Small intestine (tissue), 7 donors: ENCODE measurements around the gene CTSA. TPM values are rescaled to one million over a fixed set of nuclear protein-coding genes. Genes with fewer than 3 reads are reported as not detected.

Source experiments
- DNase-seq, 2 donors: peaks; one replicate each; pipeline versions ENCODE4 v3.0.0 to v3.0.0-alpha.2; 2013
- FAIRE-seq: peaks from 2 replicates; lab custom pipeline; 2012; peaks lifted over from hg19 to GRCh38; lab: Jason Lieb, UNC
- H3K27ac ChIP-seq, 3 donors: one replicate each; pipeline ENCODE4 v1.5.1; 2013; ENCODE audit warnings: low read length in 2 of 3, mild to moderate bottlenecking in 2 of 3, control low read depth in 1 of 3, inconsistent platforms in 1 of 3, low read depth in 1 of 3, moderate library complexity in 1 of 3
- H3K27me3 ChIP-seq, 3 donors: one replicate each; pipeline ENCODE4 v1.6.1; 2013; ENCODE audit warnings: low read length in 3 of 3, inconsistent platforms in 1 of 3; ENCODE audit not compliant: control insufficient read depth in 3 of 3, insufficient read depth in 3 of 3
- H3K36me3 ChIP-seq, 3 donors: one replicate each; pipeline ENCODE4 v1.6.1; 2013; ENCODE audit warnings: low read length in 3 of 3, inconsistent platforms in 1 of 3, low read depth in 1 of 3, mild to moderate bottlenecking in 1 of 3, moderate library complexity in 1 of 3; ENCODE audit not compliant: control insufficient read depth in 3 of 3, insufficient read depth in 2 of 3
- H3K4me1 ChIP-seq, 3 donors: one replicate each; pipeline ENCODE4 v1.6.1; 2013; ENCODE audit warnings: low read length in 2 of 3, inconsistent platforms in 1 of 3, low read depth in 1 of 3, mild to moderate bottlenecking in 1 of 3, moderate library complexity in 1 of 3; ENCODE audit not compliant: control insufficient read depth in 3 of 3, insufficient read depth in 2 of 3
- H3K4me3 ChIP-seq, 3 donors: one replicate each; pipeline ENCODE4 v1.5.1; 2013; ENCODE audit warnings: low read length in 3 of 3, control low read depth in 1 of 3, inconsistent platforms in 1 of 3, low read depth in 1 of 3, mild to moderate bottlenecking in 1 of 3, moderate library complexity in 1 of 3
- H3K9me3 ChIP-seq, 2 donors: one replicate each; pipeline ENCODE4 v1.6.1; 2013; ENCODE audit warnings: low read depth in 1 of 2, low read length in 1 of 2; ENCODE audit not compliant: control insufficient read depth in 2 of 2, insufficient read depth in 1 of 2
- WGBS, 3 donors: extraction: QIAGEN DNeasy Blood & Tissue Kit; methylation state at CpG; one replicate each; pipeline ENCODE4 v1.1.7; 2013; 5-methylcytosine and 5-hydroxymethylcytosine counted together
- polyA plus RNA-seq, 4 donors: library from polyadenylated mRNA; stranded (reverse) in 3 of 4; unstranded in 1 of 4; fragments of 200-250 nt in 3 of 4; fragments of 120-200 nt in 1 of 4; gene quantifications; one replicate each; pipeline versions ENCODE4 v1.2.1 to v1.2.3, GENCODE V29; 2013
- donor health status: healthy with polysubstance abuse.
- donor health status: control.
- donor health status: control.
- donor health status: Bipolar disorder and iron deficiency.
- donor health status: healthy.

The CTSA gene
- polyA plus RNA-seq, 4 donors: 78.9 to 1,454 (median 115) TPM

GRCh38 chr20:45902199-45902701 lies 11.1 kb downstream of the CTSA start:
- no peak for FAIRE-seq
- peaks cover 3 to 54% (median 5%) of the 10 kb centered on the region in 3 donors for H3K36me3 ChIP-seq
- DNase-seq: no peak
- H3K27ac ChIP-seq: no peak overlapping the region
- 87 to 90% (median 88%) methylated on average over 14 of the region's 14 CpGs for WGBS, 3 donors
- no peaks in the 10 kb centered on the region for H3K9me3 ChIP-seq
- no peaks in the 10 kb centered on the region for H3K4me1 ChIP-seq
- no peak overlapping the region for H3K4me3 ChIP-seq
- H3K27me3 ChIP-seq: no peaks in the 10 kb centered on the region

GRCh38 chr20:45904583-45905504 lies 13.7 kb downstream of the CTSA start:
- H3K4me1 ChIP-seq: no peaks in the 10 kb centered on the region
- no peak for DNase-seq
- H3K27ac ChIP-seq: no peak overlapping the region
- no peak for FAIRE-seq
- no peaks in the 10 kb centered on the region for H3K9me3 ChIP-seq
- H3K4me3 ChIP-seq: no peak overlapping the region
- WGBS, 3 donors: 71 to 77% (median 73%) methylated on average over 16 of the region's 16 CpGs
- no peaks in the 10 kb centered on the region for H3K27me3 ChIP-seq
- H3K36me3 ChIP-seq: peaks cover 0 to 35% (median 5%) of the 10 kb centered on the region in 3 donors

DNA sequence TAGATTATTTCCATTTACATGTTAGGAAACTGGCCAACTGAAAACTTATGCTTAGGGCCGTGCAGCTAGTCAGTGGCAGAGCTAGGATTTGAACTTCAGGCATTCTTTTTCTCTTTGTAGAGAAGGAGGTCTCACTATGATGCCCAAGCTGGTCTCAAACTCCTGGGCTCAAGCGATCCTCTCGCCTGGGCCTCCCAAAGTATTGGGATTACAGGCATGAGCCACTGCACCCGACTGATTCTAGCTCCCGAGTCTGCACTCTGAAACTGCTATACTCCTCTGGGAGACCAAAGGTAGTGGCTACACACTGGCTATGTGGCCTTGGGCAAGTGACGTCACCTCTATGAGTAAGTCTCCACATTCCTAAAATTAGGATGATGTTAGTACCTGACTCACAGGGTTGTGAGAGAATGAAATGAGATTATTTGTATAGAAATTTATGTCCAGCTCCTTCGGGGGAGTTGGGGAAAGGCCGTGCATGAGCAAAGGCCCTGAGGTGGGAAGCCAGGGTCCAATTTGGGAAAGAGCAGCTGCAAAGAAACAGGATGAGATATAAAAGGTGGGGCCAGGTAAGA lies 14.5 kb downstream of the CTSA start:
- H3K27me3 ChIP-seq: no peaks in the 10 kb centered on the region
- no peak for DNase-seq
- H3K36me3 ChIP-seq: peaks cover 0 to 29% (median 5%) of the 10 kb centered on the region in 3 donors
- H3K27ac ChIP-seq: no peak overlapping the region
- no peaks in the 10 kb centered on the region for H3K4me1 ChIP-seq
- no peak overlapping the region for H3K4me3 ChIP-seq
- 85 to 89% (median 87%) methylated on average over 8 of the region's 8 CpGs for WGBS, 3 donors
- FAIRE-seq: no peak
- H3K9me3 ChIP-seq: no peaks in the 10 kb centered on the region

DNA sequence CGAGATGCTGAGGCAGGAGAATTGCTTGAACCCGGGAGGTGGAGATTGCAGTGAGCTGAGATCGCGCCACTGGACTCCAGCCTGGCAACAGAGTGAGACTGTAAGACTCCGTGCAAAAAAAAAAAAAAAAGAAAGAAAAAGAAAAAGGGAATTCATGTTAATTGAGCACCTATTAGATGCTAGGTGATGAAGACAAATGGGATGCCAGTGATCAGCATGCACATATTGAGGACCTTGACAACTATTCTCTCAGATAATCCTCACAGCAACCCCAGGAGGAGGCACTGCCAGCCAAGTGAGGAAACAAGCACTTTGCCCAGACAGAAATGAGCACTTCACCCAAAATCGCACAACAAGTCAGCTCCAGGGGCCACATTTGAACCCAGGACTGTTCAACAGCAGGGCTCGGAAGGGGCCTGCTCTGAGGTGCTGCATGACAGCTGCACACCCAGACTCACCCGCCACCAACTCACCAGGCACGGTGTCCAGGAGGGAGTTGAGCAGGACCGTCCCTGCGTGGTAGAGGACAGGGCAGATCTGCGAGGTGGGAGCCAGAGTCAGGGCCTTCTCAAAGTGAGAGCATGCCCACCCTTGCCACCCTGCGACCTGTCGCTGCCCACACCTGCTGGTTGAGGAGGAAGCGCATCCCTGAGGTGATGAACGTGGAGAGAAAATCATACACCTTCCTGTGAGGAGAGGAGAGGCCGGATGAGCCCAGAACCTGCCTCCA lies 16.2 kb downstream of the CTSA start:
- Histone ChIP-seq H3K36me3 (peaks cover 0 to 23% (median 0%) of the 10 kb centered on the region in 3 donors), H3K27me3 (no peaks in the 10 kb centered on the region), H3K27ac (no peak overlapping the region), H3K9me3 (no peaks in the 10 kb centered on the region), H3K4me3 (no peak overlapping the region), H3K4me1 (peaks cover 0 to 15% (median 4%) of the 10 kb centered on the region in 3 donors)
- 88 to 95% (median 93%) methylated on average over 17 of the region's 17 CpGs for WGBS, 3 donors
- no peak for FAIRE-seq
- no peak for DNase-seq

GRCh38 chr20:45908084-45908483 lies 16.9 kb downstream of the CTSA start:
- 91 to 100% (median 97%) methylated on average over 2 of the region's 2 CpGs for WGBS, 3 donors

GRCh38 chr20:45909336-45909808 lies 18.2 kb downstream of the CTSA start:
- DNase-seq (peak in 1 of 2 donors; percentile 63), FAIRE-seq (no peak)
- peaks cover 0 to 23% (median 4%) of the 10 kb centered on the region in 3 donors for H3K4me1 ChIP-seq
- H3K4me3 ChIP-seq: no peak overlapping the region
- H3K9me3 ChIP-seq: no peaks in the 10 kb centered on the region
- peaks cover 0 to 22% (median 0%) of the 10 kb centered on the region in 3 donors for H3K36me3 ChIP-seq
- no peaks in the 10 kb centered on the region for H3K27me3 ChIP-seq
- 62 to 82% (median 67%) methylated on average over 12 of the region's 12 CpGs for WGBS, 3 donors
- no peak overlapping the region for H3K27ac ChIP-seq

More at GRCh38 chr20:45908084-45908483, 16.9 kb downstream of the CTSA start:
- H3K27ac ChIP-seq: no peak overlapping the region
- H3K9me3 ChIP-seq: no peaks in the 10 kb centered on the region
- peaks cover 0 to 19% (median 4%) of the 10 kb centered on the region in 3 donors for H3K4me1 ChIP-seq
- no peak for FAIRE-seq
- peaks cover 0 to 22% (median 0%) of the 10 kb centered on the region in 3 donors for H3K36me3 ChIP-seq
- no peak overlapping the region for H3K4me3 ChIP-seq
- no peak for DNase-seq
- no peaks in the 10 kb centered on the region for H3K27me3 ChIP-seq

DNA sequence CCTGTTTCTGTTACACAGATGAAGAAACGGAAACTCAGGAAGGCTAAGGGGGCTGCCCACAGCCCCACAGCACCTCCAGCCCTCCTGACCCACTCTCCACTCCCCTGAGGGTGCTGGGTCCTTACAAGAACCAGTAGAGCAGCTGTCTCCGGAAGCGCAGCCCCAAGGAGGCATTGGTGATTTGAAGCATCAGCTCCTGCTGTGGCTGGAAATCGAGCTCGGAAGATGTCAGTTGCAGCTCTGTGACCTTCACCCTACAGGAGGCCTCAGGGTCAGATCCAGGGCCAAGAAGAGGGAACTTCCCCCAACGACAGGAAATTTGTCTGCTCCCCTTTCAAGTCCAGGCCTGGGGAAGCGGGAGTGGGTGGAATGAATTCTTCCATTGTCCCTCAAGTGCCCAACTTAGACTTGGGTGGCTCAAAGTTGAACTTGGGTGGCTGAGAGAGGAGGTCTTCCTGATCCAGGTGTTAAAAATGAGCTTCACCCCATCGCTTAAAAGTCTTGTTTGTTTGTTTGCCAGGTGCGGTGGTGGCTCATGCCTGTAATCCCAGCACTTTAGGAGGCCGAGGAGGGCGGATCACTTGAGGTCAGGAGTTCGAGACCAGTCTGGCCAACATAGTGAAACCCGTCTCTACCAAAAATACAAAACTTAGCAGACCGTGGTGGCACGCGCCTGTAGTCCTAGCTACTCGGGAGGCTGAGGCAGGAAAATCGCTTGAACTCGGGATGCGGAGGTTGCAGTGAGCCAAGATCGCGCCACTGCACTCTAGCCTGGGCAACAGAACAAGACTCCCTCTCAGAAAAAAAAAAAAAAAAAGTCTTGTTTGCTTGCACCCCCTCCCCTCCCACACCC lies 18.9 kb downstream of the CTSA start:
- DNase-seq (no peak), FAIRE-seq (no peak)
- Histone ChIP-seq H3K27me3 (no peaks in the 10 kb centered on the region), H3K9me3 (no peaks in the 10 kb centered on the region), H3K4me1 (peaks cover 0 to 25% (median 4%) of the 10 kb centered on the region in 3 donors), H3K27ac (peak overlapping the region in 1 of 3 donors; percentile 25), H3K36me3 (peaks cover 0 to 16% (median 0%) of the 10 kb centered on the region in 3 donors), H3K4me3 (no peak overlapping the region)
- 74 to 78% (median 77%) methylated on average over 22 of the region's 22 CpGs for WGBS, 3 donors
